CD4-positive, alpha-beta T cell treated with Interleukin-12 subunit alpha and Interleukin-12 subunit beta, for 1 hour (primary cell): Measurements from ENCODE around the gene SLC38A8.

Experiments
- DNase-seq: peaks from one replicate; pipeline ENCODE4 v3.0.0-alpha.2; 2020

The SLC38A8 gene

GRCh38 chr16:84047626-84048025 is 5.0 kb upstream of the SLC38A8 start:
- DNase-seq: no peak

GRCh38 chr16:84047206-84047605 is 4.6 kb upstream of the SLC38A8 start:
- DNase-seq: no peak

GRCh38 chr16:84045818-84046470 is 3.3 kb upstream of the SLC38A8 start:
- DNase-seq: no peak

- no peak for DNase-seq
Observed at GRCh38 chr16:84045001-84045817, 2.6 kb upstream of the SLC38A8 start.

- DNase-seq: no peak
Observed at GRCh38 chr16:84044118-84044488, 1.5 kb upstream of the SLC38A8 start.

- no peak for DNase-seq
Observed at GRCh38 chr16:84043486-84044117, 1.0 kb upstream of the SLC38A8 start.

- no peak for DNase-seq
Observed at GRCh38 chr16:84042879-84043485, 387 bp upstream of the SLC38A8 start.

GRCh38 chr16:84041881-84042280 is 714 bp downstream of the SLC38A8 start:
- DNase-seq: no peak

- DNase-seq: no peak
Observed at GRCh38 chr16:84040823-84041820, 1.5 kb downstream of the SLC38A8 start.

GRCh38 chr16:84040226-84040822 is 2.3 kb downstream of the SLC38A8 start:
- DNase-seq: no peak

- no peak for DNase-seq
Observed at GRCh38 chr16:84039696-84040095, 2.9 kb downstream of the SLC38A8 start.

- DNase-seq: no peak
Observed at GRCh38 chr16:84038469-84038868, 4.1 kb downstream of the SLC38A8 start.

GRCh38 chr16:84036982-84037425 is 5.6 kb downstream of the SLC38A8 start:
- DNase-seq: no peak

- no peak for DNase-seq
Observed at GRCh38 chr16:84036131-84036530, 6.5 kb downstream of the SLC38A8 start.

- no peak for DNase-seq
Observed at GRCh38 chr16:84034516-84034915, 8.1 kb downstream of the SLC38A8 start.

- DNase-seq: no peak
Observed at GRCh38 chr16:84033251-84034195, 9.1 kb downstream of the SLC38A8 start.

GRCh38 chr16:84032458-84033178 is 10.0 kb downstream of the SLC38A8 start:
- no peak for DNase-seq

GRCh38 chr16:84031556-84031955 is 11.0 kb downstream of the SLC38A8 start:
- no peak for DNase-seq

- DNase-seq: no peak
Observed at GRCh38 chr16:84029297-84030047, 13.1 kb downstream of the SLC38A8 start.
